GM21423 (cell line): Measurements from ENCODE around the gene ARL2.
"Not testable (repeated sequence)": the region's sequence is repeated elsewhere in the genome, so short reads cannot be mapped to it uniquely, and the experiment has no call there.

Source experiments
- ATAC-seq: cut with Tn5 transposase; IDR thresholded peaks from one replicate; pipeline ENCODE4 v1.9.1; 2021; ENCODE audit warnings: mild to moderate bottlenecking, moderate library complexity; ENCODE audit not compliant: unreplicated experiment

The ARL2 gene

DNA sequence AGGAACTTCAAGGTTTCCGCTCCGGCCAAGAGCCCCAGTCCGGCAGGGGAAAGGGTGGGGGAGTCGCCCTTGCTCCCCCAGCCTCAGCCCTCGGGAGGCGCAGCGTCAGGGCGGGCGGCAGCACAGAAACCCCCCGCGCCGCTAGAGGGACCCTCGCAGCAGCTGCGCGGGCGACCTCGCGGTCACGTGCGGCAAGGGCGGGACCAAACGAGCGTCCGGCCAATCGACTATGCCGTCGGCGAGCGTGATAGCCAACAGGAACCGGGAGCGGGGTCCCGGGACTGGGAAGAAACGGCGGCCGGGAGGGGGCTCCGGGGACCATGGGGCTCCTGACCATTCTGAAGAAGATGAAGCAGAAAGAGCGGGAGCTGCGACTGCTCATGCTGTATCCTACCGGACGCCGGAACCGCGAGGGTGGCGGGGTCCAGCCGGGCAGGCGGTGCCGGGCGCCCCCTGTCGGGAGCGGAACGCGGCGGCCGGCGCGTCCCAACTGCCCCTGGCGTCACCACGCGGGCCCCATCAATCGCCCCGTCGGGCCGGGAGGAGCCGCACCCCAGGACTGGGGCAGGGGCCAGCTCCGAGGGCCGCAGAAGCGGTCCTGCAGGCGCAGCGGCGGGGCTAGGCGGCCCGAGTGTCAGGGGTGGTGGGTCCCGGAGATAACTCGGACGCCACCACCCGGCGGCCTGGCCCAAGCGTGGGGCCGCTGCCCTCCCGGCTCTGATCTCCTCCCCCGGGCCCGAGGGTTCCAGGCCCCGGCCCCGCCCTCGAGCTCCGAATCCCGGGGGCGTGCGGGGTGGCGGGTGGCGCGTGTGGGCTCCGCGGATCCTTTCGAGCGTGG is at the start of gene ARL2:
Gene ARL2 (plus strand): TSS at position 273 of the 838 bp plus-strand sequence. CDS start 48 bp downstream, at position 321.
- peak; percentile 77 for ATAC-seq

DNA sequence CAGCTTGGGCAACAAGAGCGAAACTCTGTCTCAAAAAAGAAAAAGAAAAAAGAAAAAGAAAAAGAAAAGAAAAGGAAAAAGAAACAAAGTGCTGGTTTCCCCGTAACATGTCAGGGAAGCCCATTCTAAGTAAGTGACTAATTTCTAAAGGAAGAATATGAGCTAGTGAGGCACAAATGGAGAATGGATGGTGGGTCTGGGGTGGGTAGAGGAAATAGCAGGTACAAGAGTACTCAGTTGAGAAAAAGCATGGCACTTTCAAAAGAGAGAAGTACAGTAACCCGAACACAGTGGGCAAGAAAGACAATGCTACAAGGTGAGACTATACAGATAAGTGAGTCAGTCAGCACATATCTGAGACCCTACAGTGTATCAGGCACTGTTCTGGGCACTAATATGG is 46.6 kb upstream of the ARL2 start:
- ATAC-seq, result no peak

DNA sequence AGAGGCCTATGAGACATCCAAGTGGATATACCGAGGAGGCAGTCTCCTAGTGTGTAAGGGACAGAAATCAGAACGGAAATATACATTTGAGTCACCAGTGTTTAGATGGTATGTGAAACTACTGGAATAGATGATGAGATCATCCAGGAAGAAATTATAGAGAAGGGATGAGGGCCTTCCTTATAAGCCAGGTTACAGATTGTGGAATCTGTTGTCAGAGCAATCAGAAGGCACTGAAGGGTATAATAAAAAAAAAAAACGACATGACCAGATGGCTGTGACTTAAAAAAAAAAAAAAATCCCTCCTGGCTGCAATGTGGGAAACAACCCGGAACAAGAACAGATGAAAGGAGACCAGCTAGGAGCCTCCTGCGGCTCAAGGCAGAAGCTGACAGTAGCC is 44.8 kb upstream of the ARL2 start:
- ATAC-seq, result no peak

DNA sequence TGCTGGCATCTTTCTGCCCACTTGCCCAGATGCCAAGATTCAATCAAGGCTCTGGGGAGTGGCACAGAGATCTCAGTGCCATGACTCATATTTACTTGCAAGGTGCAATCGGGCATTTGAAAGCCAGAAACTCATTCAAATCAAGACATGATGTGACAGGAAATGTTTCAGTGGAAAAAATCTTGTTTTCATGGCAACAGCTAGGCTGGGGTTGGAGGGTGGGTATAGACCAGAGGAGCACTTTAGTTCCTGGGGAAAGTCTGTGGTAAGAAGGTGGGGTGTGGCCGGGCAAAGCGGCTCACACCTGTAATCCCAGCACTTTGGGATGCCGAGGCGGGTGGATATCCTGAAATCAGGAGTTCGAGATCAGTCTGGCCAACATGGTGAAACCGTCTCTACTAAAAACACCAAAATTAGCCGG is 43.2 kb upstream of the ARL2 start:
- no peak for ATAC-seq

DNA sequence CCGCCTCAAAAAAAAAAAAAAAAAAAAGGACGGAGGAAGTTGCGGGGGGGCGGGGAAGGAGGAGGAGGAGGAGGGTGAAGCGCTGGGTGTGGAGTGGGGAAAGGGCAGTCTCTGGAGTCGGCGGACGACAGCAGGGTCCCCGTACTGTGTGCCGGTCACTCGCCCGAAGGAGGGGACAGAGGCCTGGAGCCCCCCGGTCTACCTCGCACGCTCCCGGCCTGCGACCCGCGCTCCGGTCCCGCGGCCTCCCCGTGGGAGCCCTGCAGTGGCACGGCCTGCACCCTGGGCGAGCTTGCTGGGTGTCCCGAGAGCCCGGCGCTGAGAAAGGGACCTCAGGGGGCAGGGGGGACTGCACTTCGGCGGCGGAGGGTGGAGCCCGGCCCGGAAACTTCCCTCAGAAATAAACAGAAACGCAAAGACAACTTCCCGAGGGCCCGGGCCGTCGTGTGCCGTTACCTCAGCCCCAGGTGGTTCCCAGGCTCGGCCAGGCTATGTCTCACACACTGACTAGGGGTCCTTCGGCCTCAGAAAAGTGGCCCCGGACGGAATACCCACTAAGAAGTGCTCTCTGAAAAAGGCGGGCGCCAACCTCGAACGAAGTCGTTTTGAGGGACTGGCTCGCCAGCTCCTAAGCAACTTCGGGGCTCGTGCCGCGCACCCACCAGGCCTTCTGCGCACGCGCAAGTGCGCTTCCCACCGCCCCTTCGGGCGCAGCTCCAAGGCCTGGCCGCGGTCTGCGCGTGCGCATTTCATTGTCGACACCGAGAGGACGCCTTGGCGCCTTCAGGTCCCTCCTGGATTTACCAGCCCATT is 42.3 kb upstream of the ARL2 start, which contains the start of gene MAJIN:
Gene MAJIN (minus strand): TSS at position 688 of the 813 bp plus-strand sequence. CDS start 12,703 bp downstream, outside the sequence.
- no peak for ATAC-seq

DNA sequence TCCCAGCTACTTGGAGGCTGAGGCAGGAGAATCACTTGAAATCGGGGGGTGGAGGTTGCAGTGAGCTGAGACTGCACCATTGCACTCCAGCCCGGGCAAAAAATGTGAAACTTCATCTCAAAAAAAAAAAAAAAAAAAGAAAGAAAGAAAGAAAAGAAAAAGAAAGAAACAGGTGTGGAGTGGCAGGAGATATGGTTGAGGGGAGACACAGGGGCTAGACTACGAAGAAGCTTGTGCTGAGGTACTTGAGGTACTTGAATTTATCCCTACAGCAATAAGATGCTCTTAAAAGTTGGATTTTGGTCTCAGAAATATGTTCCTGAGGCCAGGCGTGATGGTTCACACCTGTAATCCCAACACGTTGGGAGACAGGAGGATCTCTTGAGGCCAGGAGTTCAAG is 39.8 kb upstream of the ARL2 start:
- ATAC-seq, result no peak

DNA sequence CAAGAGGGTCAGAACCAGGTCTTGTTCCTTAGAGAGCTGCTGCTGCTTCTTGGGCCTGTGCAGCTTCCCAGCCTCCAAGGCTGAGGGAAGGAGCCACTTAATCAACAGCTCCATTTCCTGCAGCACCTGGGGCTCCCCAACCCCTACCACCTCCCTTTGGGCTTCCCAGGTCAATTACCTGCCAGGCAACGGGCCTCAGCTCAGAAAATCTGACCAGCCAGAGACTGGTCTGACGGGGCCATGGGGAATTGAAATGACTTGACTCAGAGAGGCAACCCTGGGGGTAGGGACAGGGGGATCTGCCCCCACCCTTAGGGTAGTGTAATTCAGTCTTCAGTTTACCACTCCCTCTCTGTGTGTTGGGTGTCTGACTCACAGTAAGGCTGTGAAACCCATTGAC is 37.3 kb upstream of the ARL2 start:
- ATAC-seq, result no peak

DNA sequence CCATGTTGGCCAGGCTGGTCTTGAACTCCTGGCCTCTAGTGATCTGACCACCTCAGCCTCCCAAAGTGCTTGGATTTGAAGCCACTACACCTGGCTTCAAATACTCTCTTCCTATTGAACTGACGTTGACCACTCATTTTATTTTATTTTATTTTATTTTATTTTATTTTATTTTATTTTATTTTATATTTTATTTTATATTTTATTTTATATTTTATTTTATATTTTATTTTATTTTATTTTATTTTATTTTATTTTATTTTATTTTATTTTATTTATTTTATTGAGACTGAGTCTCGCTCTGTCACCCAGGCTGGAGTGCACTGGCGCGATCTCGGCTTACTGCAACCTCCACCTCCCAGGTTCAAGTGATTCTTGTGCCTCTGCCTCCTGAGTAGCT is 30.6 kb upstream of the ARL2 start:
- not testable (repeated sequence) for ATAC-seq

DNA sequence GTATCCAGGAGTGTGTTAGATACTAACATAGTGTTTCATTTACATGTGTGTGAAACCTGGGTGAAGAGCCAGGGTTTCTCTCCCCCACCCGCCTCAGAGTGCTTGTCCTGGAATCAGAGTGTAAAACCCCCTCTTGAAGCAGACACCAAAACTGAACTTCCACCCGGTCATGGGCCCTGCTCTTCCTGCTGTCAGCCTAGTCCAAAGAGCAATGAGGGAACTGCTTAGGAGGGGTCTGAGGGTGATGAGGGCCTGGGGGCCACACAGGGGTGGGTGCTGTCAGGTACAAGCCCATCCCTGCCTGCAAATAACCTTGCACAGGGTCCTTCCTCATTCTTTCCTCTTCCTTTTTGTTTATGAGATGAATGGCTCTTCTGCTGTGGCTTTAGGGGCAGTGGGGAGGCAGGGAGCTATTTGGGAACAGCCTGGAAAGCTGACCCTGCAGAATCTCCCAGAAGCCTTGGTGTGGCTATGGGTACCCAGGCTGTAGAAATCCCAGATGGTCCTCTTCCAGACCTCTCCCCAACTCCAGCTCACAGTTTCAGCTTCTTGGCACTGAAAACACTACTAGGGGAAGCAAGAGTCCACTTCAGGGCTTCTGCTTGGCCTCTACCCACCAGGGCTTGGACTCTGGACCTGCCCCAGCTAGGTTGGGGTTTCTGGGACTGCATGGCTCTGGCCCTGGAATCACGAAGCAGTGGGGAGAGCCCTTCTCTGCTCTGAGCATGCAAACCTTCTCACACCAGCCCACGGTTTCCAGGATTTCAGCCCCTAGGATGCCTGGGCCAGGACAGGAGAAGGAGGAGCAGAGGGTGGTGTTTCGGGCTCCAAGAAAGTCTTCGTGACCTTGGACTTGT is 25.7 kb upstream of the ARL2 start:
- ATAC-seq, result no peak

DNA sequence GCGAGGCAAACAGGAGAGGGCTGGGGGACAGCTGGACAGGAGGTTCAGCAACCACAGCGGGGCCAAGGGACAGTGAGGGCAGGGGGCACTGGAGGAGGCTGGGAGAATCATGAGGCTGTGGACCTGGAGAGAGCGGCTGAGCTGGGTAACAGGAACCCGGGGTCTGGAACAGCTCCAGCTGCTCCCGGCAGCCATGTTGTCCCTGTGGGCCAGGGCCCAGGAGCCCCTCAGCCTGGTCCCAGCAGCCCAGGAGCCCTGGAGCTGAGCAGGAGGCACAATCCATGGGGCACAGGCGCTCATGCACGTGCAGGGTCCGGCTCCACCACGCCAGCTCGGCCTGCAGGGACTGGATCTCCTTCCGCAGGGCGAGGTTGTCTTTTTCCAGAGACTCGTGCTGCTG is 24.5 kb upstream of the ARL2 start:
- no peak for ATAC-seq

DNA sequence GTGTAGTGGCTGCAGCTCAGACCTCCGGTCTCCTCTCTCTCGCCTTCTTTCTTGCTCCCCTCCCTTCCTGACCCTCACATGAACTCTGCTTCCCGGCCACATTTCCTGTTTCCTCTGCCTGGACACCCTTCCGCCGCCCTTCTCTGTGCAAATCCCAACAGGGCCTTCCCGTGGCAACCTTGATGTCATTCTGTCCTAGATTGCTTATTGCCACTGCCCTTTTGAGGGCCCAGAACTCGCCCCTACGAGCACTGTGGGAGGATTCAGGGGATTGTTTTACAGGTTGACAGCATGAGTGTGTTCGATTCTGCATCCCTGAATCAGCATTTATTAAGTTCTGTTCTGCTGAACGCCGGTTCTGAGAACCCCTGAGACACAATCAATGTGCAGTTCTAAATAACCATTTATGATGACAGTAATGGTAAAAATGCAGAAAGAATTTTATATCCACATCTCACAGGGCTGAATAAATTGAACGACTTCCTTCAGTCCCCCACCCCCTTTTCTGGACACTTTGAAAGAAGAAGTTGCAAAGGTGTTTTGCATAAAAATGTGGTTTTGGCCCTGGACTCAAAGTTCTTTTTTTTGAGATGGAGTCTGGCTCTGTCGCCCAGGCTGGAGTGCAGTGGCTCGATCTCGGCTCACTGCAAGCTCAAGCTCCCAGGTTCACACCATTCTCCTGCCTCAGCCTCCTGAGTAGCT is 23.6 kb upstream of the ARL2 start:
- ATAC-seq, result no peak

DNA sequence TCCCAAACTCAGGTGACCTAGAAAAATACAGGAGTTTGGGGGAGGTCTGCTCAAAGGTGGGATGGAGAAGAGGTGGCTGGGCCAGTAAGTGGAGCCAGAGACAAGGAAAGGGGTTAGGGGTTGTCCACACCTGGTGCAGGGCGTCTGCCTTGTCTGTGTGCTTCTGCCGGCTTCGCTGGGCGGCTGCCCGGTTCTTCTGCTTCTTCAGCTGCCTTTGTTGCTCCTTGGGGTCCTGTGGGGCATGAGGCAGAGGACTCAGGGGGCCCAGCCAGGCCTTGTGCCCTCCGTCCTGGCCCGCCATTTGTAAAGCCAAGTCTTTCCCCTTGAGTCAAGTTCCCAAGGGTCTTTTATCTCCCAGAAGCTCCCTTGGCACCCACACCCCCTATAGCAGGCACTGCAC is 19.6 kb upstream of the ARL2 start:
- no peak for ATAC-seq

DNA sequence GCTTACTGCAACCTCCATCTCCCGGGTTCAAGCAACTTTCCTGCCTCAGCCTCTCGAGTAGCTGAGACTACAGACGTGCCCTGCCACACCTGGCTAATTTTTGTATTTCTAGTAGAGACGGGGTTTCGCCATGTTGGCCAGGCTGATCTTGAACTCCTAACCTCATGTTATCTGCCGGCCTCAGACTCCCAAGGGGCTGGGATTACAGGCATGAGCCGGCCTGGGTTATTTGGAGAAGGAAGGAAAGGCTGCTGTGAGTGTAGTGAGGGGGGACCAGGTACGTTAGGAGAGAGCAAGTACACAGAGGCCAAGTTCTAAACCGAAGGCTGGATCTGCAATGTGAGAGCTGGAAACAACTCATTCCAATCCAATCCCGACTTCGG is 17.6 kb upstream of the ARL2 start:
- no peak for ATAC-seq

DNA sequence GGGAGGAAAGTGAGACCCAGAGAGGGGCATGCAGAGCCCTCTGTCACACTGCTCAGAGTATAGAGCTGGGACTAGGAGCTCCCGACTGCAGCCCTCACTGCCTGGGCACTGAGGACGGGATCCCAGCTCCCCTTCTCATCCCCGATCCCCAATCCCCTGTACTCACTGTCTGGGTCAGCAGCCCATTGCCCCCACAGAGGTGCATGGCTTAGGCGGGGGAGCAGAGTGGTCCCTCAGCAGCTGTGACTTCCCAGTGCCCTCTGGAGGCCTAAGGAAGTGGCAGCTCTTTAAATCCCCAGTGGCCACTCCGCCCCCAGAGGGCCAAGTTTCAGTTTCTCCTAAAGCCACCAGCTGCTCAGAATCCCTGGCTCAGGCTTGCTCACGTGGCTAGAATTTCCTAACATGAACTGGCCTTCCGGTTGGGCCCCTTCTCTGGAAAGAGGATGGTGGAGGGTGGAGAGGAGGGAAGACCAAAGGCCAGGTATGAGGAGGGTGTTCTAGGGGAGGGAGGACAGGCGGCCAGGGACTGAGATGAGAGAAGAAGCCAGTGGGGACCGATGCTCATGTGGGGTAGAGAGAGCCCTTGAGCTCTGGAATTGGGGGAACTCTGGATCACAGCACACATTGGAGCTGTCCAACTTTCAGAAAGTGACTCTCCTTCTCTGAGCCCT is 17.1 kb upstream of the ARL2 start, which contains the start of gene BATF2:
Gene BATF2 (minus strand): TSS at position 262 of the 671 bp plus-strand sequence. CDS start 57 bp downstream, at position 205.
- ATAC-seq, result no peak

DNA sequence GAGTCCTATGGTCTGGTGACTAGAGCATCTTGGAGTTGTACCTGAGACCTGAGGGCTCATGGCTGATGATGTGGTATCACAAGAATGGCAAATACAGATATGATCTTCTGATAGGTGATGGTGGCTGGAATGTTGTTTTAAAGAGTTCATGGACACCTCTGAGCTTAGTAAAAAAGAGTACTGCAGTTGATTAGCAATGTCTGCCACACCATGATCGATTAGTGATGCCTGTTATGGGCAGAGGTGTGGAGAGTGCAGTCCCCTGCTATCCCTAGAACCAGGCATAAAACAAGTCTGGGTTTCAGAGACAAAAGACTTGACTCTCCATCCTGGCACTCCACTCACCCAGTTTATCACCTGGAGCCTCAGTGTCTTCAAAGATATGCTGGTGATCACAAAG is 15.8 kb upstream of the ARL2 start:
- no peak for ATAC-seq

DNA sequence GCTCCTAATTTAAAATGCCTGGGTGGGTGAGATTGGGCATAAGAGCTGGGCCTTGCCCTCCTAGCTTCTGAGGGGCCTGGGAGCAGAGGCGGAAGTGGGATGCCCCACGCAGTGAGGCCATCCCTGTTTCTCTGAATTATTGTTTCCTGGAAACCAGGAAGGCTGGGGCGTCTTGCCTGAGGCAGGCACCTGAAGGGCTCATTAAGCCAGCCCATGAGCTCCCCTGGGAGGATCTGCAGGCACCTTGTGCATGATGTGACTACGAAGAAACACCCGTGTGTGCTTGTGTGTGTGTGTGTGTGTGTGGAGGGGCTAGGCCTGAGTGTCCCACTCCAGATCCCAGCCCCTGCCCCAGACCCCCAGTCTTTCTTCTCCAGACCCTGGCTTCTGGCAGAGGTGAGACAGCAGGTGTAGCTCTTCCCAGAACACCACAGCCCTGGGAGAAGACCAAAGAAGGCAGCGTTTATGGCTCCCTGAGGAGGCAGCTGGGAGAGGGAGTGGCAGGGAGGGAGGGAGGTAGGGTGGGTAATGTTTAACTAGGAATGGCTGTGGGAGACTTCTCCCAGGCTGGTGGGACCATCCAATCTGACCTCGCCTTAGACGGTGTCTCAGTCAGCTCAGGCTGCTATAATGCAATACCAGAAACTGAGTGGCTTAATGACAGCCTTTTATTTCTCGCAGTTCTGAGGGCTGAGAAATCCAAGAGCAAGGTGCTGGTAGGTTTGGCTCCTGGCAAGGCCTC is 15.1 kb upstream of the ARL2 start:
- no peak for ATAC-seq

DNA sequence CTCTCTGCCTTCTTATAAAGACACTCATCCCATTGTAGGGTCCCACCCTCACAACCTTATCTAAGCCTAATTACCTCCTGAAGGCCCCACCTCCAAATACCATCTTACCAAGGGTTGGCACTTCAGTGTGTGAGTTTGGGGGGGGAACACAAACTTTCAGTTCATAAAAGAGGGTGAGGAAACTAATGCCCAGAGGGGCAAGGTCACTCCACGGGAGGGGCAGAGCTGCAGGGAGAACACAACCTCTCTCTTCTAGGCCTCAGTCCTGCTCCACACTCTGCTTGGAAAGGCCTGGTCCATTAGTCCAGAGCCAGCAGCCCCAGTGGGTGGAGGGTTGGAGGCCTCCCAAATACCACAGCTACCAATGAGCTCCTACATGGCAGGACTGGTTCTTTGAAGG is 14.5 kb upstream of the ARL2 start:
- ATAC-seq, result no peak

DNA sequence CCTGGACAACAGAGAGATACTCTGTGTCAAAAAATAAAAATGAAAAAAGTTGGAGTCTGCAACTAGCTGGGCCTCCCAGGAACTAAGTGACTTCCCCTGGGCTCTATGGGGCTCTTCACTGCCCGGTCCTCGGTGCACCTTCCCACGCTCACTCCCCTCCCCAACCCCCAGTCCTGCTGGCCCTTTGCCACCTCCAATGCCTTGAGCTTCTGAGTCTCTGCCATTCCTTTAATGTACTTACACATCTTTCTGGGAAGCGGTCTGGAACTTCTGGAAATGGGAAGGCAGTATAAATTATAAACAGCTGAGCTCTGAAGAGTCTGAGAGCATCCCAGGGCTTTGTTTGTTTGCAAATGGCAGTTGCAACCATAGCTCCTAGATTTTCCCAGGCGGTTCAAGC is 11.3 kb upstream of the ARL2 start:
- ATAC-seq, result no peak

DNA sequence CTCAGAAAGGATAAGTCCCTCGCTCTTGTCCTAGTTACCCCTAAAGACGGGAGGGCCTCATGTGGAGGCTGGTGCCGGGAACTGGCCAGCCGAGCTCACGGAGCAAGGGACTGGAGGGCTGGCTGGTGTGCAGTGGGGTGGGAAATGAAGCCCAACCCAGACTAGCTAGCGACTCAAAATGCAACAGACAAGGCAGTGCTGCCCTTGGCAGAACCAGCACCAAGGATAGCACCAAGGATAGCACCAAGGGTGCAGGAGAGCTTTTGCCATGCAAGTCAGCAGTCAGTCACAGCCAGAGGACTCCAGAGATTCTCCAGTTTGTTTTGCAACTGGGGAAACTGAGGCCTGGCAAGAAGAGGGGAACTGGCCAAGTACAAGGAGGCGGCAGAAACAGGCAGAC is 10.7 kb upstream of the ARL2 start:
- ATAC-seq, result no peak
